Activated CD8-positive, alpha-beta memory T cell treated with anti-CD3 and anti-CD28 coated beads for 4 hours (primary cell): ENCODE results near the gene LMNTD2.
A peak's percentile ranks its signal among the peaks of the same experiment; 100 is the strongest.
"Not testable (repeated sequence)": the region's sequence is repeated elsewhere in the genome, so short reads cannot be mapped to it uniquely, and the experiment has no call there.

ENCODE experiments used
- DNase-seq, 2 donors: peaks; one replicate each; pipeline ENCODE4 v3.0.0-alpha.2; 2020; ENCODE audit warnings: low read depth in 2 of 2

The LMNTD2 gene

DNA sequence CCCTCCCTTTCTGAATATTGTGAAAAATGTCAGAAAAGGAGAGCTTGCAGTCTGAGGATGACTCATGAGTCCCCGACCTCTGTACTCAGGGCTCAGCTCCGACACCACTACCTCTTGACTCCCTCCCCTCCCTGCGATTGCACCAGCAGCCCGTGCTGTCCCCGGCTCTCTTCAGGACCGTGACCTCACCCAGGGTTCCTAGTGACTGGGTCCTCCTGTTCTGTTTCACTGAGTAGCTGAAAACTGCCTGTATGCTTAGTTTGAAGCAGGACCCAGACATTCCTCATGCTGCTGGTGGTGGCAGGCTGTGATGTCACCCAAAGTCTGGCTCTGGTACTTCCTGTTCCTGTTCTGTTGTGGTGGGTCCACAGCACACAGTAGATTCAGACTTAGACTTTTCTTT, 27.4 kb upstream of the LMNTD2 start:
- peak; percentile 50 to 52 for DNase-seq

DNA sequence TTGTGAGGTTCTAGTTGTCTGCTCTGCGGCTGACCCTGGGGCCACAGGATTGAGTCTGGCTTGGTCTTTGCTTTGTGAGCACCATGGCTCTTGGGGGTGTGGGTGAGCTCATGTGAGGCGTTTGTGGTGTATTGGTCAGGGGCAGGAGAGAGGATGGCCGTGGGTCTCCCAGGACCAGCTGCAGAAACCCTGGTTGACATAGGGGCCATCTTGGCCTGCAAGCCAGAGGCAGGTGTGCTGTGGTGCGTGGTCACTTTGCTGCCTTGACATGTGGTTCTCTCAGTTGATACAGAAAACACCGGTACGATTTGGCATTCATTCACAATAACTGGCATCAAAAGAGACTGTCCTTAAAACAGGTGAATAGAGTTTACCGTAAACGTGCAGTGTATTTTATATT, 27.0 kb upstream of the LMNTD2 start:
- no peak for DNase-seq

DNA sequence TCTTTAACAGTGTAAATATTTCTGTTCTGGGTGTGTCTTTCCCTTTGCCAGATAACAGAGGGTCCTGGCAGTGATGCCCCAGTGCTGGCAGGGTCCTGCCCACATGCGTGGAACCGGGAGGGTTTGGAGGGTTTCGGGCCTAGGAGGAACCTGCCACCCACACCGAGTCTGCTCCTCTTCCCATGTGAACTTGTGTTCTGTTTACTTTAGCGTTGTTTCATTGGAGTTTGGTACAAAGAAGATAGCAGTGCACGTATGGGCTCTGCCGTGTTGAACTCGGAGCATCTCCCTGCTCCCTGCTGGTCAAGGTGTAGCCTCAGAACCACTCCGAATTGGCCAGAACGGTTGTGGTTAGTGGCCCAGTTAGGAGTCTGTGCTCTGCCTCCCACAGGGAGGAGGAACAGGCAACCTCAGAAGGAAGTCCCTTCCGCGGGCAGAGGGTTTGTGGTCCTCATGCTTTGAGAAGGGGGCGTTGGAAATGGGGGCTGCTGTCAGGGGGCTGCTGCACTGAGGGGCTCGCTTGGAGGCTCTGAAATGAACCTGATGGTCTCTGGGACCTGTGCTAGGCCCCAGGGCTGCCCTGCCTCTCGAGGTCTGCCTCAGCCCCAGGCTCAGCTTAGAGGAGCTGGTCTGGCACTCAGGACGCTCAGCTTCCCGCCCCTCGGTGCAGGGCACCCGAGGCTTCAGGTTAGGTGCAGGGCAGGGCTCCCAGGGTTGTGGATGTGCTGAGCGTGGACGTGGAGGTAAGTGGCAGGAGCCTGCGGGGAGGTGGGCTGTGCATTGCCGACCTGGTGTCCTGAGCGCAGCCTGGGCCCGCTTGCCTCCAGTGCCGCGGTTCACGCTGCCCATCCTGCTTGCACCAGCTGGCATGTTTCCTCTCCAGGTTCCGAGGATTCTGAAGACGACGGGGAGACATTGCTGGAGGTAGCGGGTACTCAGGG, 26.1 kb upstream of the LMNTD2 start:
- DNase-seq, result no peak

DNA sequence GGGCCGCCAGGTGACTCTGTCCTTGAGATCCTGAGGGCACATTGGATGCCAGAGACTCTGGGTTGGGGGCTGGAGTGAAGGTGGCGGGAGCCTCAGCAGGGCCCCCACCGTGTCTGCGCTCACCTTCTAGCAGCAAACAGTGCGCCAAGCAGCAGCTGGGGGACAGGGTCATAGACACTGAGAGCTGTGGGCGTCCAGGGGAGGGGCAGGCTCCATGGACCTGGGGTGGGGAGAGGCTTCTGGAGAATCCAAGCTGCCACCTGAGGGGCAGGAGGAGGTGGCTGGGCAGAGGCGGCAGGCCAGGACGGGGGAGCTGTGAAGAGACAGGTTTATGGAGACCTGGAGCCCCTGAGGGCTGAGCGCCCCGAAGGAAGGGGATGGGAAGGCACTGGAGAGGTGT, 23.7 kb upstream of the LMNTD2 start:
- DNase-seq, result no peak

DNA sequence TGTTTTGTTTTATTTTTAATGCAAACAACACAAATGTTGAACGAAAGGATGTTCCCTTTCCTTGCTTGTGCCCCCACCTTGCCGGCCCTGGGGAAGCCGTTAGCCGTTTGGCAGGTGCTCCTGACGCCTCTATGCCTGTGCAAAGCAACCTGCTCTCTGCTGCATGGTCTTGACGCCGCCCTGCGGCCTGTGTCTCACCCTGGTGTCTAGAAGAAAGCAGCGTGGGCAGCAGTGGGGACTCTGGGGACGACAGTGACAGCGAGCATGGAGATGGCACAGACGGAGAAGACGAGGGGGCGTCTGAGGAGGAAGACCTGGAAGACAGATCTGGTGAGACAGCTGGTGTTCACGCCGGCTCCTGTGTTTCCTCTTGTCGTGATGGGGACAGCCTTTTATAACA, 21.2 kb upstream of the LMNTD2 start:
- DNase-seq, result no peak

DNA sequence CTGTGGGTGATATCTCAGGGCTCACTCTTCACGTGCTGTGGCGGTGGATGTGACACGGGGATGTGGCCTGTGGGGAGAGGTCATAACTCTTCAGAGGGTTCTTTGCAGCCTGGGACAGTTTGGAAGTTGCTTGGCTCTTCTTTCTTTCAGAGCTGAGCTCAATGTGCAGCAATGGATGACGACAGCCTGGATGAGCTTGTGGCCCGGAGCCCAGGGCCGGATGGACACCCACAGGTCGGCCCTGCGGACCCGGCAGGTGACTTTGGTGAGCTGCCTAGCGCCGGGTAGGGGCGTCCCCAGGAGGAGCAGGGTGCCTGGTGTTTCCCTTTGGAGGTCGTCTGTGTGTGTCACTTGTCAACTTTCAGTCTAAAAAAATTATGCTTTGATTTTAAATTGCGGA, 20.8 kb upstream of the LMNTD2 start:
- no peak for DNase-seq

DNA sequence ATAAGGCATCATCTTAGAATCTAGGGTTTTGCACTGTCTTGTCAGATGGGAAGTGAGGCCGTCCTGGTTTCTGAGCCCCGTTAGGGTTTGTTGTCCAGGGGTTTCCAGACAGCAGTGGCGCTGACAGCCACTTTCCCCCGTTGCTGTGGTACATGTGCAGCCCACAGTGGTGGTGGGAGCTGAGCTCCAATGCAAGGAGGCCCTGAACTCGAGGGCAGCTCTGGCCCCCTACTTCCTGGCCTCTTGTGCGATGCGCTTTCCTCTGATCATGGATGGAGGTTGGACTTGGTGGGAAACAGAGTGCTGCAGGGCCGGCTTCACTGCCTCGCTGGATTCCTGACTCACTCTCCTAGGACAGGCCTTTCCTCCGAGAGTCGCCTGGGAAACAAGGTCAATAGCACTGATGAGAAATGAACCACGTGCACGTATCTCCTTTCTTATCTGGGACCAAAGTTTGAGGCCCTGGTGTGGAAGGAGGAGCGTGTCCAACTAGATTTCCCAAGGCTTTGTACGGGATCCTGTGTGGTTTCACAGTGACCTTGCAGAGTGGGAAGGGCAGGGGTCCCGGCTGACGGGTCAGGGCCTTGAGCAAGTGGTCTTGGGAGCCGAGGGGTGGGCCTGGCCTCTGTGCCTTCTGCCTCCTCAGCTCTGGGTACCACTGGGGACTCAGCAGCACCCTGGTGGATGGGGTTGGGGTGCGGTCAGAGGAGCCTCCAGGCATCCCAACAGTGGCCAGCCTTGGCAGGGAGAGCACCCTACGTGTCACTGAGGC, 19.5 kb upstream of the LMNTD2 start:
- DNase-seq, result no peak

DNA sequence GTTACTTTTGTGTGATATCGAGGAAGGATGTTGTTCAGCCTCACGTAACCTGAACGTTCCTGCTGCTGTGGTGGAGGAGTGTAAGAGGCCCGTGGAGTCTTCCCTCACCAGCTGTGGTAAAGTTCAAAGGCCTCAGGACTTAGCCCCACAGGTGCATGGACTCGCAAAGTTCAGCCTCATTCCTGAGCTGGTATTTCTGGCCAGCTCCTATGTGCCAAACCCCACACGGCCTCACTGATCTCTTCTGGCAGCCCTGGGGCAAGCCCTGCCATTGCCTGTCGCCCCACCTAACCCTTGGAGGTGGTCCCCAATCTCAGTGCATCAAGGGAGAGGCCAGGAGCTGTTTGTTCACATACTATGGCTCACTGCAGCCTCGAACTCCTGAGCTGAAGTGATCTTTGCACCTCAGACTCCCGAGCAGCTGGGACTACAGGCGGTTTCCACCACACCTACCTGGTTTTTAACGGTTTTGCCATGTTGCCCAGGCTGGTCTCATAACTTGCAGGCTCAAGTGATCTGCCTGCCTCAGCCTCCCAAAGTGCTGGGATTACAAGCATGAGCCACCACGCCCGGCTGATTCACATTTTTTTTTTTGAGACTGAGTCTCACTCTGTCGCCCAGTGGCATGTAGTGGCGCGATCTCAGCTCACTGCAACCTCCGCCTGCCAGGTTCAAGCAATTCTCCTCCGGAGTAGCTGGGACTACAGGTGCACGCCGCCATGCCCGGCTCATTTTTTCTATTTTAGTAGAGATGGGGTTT, 17.9 kb upstream of the LMNTD2 start:
- no peak for DNase-seq

DNA sequence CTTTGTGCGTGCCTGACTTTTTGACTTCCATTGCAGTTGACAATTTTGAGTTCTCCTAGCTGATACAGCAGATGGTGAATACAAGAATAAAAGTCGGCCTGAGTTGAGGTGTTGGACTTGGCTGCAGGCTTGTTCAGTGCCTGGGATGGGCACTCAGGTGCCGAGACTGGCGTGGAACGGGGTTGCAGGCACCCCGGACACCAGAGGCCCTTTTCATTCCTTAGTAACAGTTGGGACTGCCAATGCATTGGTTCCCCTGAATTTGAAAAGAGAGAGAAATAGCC, 17.0 kb upstream of the LMNTD2 start:
- DNase-seq, result no peak

DNA sequence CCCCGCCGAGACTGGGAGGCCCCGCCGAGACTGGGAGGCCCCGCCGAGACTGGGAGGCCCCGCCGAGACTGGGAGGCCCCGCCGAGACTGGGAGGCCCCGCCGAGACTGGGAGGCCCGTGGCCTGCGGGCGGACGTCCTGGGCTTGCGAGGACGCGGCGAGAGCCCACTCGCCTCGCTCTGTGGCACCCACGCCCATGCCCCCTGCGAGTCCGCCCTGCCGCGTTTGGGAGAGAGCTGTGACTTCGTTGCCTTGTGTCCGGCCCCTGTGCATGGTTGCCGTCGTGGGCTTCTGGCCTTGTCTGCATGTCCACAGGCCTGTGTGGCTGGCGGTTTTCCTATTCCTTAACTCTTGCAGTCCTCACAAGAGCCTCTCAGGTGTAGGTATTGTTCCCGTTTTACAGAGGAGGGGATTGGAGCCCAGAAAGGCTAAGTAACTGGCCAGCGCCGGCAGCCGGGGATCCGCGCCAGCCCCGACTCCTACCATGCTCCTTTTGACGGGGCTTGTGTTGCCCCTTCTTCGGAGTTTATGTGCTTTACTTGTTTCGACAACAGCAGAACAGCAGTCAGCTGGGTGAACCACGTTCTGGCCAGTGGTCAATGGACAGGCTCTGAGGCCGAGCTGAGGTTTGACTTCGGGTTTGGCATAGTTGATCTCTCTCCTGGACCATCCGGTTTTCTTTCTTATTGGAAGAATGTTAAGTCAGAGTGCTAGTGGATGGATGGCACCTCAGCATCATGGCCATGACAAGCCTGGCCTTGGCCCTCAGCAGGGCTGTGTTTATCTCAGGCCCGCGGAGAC, 16.5 kb upstream of the LMNTD2 start:
- no peak for DNase-seq

DNA sequence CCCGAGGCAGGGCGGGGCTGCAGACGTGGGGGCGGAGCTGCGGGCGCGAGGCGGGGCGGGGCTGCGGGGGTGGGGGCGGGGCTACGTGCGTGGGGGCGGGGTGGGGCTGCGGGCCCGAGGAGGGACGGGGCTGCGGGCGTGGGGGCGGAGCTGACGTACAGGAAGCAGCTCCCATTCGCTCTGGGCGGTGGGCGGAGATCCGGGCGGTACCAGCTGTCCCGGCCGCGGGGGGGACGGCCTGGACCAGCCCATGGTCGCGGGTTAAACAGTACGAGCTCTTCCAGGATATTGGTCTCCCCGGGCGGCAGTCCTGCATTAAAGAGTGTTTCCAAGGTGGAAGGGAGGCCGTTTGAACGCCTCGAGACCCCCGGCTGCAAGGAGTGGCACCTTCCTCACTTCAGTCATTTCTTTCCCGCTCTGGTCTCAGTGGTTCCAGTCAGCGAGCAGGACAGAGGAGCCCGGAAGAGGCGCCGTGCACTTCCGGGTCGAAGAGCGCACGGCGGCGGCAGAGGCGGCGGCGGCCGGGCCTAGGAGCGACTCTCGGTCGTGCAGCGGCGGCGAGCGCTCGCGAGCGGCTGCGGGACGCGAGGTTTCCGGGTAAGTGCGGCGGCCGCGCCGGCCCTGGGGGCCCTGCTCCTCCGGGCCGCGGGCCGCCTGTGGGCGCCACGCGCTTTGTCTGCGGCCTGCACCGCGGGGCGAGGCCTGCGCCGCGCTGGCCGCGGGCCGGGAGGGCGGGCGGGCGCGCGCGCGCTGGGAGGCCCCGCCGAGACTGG, 15.6 kb upstream of the LMNTD2 start, which contains the start of gene PHRF1:
Gene PHRF1 (plus strand): TSS at position 475 of the 773 bp plus-strand sequence. CDS start 5,043 bp downstream, outside the sequence.
- DNase-seq, result peak; percentile 90 to 95

DNA sequence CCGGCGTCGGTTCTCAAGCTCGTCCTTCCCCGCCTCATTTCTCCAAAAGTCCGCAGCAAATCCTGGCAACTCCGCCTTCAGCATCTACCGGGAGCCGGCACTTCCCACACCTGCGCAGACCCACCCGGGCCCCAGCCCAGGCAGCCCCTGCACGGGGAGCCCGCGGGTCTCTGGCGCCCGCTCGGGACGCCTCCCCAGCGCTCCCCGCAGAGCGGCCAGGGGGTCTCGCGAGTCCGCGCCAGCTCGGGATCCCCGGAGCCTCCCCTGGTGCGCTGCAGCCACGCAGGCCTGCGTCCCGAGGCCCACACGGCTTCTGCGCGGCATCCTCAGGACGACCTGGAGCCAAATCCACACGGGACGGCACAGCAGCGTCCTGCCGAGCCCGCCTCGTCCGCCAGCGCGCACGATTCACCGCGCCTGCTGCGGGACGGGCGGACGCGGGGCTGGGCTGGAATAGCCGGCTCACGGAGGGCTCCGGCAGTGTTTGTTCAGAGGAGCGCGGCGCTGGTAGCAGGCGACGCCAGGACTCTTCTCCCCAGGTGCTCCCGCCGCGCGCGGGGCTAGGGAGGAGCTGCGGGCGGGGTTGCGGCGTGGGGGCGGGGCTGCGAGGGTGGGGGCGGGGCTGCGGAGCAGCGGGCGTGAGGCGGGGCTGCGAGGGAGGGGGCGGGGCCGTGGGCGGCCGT, 14.9 kb upstream of the LMNTD2 start:
- DNase-seq, result no peak

DNA sequence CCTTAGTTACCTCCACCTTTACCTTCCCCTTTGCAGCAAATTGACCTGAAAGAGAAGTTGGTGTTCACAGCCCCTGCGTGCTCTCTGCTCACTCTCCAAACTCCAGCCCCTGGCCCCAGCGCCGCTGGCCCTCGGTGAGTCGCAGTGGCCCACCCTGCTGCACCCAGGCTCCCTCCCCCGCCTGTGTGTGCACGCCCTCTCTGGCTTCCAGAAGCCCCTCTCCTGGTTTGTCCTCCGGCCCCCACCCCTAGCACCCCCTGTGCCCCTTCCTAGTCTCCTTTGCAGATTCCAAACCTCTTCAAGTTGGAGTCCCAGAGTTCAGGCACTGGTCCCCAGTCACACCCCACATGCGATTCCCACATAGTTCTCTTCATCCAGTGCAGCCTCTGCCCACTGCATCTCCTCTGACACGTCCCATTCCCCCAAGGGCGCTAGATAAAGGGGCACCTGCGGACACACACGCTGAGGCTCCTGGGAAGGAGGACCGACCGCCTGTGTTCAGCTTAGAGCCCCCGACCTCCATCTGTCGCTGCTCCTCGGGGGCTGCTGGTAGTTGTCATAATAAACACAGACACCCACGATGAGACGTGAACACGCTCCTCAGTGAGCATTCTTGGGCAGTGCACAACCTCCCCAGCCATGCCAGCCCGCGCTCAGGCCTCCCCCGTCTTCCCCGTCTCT, 14.2 kb upstream of the LMNTD2 start:
- no peak for DNase-seq

DNA sequence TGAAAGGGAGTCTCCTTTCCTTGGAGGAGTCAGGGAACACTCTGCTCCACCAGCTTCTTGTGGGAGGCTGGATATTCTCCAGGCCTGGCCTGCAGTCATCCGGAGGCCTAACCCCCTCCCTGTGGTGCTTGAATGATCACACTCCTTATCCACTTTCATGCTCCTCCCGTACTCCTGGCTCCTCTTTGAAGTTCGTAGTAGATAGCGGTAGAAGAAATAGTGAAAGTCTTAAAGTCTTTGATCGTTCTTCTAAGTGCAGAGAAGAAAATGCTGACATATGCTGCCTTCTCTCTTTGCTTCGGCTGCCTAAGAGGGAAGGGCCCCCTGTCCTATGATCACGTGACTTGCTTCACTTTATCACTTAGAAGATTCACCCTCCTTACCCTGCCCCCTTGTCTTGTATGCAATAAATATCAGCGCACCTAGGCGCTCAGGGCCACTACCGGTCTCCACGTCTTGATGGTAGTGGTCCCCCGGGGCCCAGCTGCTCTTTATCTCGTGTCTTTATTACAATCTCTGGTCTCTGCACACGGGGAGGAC, 13.6 kb upstream of the LMNTD2 start:
- DNase-seq, result not testable (repeated sequence)

DNA sequence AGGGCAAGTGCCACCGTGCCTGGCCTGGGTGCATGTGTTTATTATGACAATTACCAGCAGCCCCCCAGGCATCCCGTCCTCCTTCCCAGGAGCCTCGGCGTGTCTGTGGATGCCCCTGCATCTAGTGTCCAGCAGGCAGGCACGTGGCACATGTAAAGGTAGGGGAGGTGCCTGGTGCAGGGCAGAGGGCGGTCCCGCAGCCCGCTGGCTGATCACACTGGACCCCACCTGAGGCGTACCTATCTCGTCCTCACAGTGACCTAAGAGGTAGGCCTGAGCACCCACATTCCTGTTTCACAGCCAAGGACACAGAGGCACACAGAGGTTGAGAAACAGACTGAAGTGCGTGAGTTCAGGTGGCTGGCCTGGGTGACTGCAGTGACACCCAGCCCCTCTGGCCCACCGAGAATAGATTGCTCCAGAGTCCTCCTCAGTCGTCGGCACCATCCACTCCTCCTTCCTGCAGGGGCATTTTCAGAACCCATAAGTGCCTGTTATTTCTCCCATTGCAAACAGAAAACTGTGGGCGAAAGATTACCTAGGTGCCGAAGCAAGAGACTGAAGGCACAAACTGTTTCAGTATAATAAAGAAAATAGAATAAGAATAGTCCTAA, 12.7 kb upstream of the LMNTD2 start:
- DNase-seq, result no peak

DNA sequence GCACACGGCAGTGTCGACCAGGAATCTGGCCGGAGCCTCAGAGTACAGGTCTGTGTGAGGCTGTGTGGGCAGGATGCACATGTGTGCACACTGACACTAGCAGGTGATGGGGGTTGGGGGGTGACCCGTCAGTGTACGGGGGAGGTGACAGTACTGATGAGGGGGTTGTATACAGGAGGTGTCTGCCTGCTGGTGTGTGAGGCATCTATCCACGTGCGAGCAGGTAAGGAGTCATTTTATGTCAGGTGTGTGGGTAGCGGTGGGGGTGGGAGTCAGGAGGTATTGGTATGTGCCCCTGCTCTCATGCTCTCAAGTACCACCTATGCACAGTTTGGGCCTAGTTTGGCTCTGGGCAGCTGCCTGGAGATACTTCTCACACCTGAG, 11.3 kb upstream of the LMNTD2 start:
- no peak for DNase-seq

DNA sequence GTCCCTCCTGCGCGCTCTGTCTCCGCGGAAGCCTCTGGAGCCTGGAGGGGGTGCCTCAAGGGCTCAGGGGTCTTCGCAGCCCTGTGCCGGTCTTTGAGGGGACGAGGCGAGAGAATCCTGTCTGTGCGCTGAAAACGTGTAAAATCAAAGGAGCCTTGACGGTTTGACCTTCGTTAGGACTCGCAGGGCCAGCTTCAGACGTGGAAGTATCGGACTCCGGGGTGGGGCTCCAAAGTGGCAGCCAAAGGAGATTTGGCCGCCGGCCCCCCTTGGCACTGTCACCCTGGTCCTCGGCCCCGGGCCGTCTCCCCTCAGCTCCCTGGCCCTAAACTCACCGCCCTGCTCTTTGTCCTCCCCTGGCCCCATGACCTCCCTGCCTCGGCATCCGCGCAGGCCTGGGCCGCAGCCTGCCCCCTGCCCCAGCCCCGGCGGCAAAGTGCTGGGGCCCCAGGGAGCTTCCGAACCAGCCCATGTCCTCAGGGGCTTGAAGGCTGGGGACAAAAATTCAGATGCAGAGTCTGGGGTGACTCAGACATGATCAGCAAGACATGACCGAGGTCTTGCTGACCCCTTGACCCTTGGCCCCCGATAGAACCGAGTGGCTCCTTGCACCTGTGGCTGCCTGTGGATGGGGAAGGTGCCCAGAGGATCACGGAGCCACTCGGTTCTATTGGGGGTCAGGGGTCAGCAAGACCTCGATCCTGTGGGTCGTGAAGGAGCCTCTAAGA, 8.8 kb upstream of the LMNTD2 start:
- no peak for DNase-seq
